Measurements from ENCODE around the gene SLX4IP. TPM values are rescaled to one million over a fixed set of nuclear protein-coding genes. Genes with fewer than 3 reads are reported as not detected.

The SLX4IP gene
- total and polyA plus RNA-seq, 2 of the 13 experiments (the other 11 are each of a cell fraction or from before 2014, with no cell fraction given) = 3.6 to 7.3 TPM

DNA sequence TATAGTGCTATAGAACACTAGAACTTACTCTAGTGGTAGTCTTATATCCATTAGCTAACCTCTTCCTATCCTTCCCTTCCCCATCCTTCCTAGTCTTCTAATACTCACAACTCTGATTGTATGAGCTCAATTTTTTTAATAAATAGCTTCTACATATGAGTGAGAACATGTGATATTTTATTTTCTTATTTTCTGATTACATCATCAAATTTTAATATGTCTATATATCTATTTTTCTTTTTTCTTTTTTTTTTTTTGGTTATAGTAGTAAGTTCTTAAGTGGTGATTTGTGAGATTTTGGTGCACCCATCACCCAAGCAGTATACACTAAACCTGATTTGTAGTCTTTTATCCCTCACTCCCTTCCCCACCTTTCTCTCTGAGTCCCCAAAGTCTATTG, 126.2 kb downstream of the SLX4IP start (continued):
- TF ChIP-seq ATF6 (CRISPR knock-in tag; conservative IDR thresholded peaks at IDR 0.05) (no peak), ATF7 (IDR thresholded peaks at IDR 0.05) (peak; percentile 91), ATF7 (CRISPR knock-in tag; IDR thresholded peaks at IDR 0.05) (no peak), ZNF558 (CRISPR knock-in tag; IDR thresholded peaks at IDR 0.05; ENCODE audit: borderline replicate concordance) (no peak), TBP (CRISPR knock-in tag; IDR thresholded peaks at IDR 0.05) (no peak), HNRNPLL (IDR thresholded peaks at IDR 0.05; ENCODE audit: low read depth, low read length, poor library complexity, severe bottlenecking) (no peak), FIP1L1 (IDR thresholded peaks at IDR 0.05; ENCODE audit: borderline replicate concordance, insufficient read depth, low read depth, low read length) (no peak), ARID5B (CRISPR knock-in tag; IDR thresholded peaks at IDR 0.05) (no peak), NFATC3 (CRISPR knock-in tag; IDR thresholded peaks at IDR 0.05) (no peak), TSC22D2 (CRISPR knock-in tag; IDR thresholded peaks at IDR 0.05; ENCODE audit: borderline replicate concordance) (no peak), TBX3 (IDR thresholded peaks at IDR 0.05; ENCODE audit: borderline replicate concordance) (no peak), SNAI1 (CRISPR knock-in tag; IDR thresholded peaks at IDR 0.05; ENCODE audit: borderline replicate concordance) (no peak), SMYD3 (CRISPR knock-in tag; IDR thresholded peaks at IDR 0.05) (no peak)
